OCI-M2 (cell line): Measurements from ENCODE around the gene RGN.
"Not testable (repeated sequence)": the region's sequence is repeated elsewhere in the genome, so short reads cannot be mapped to it uniquely, and the experiment has no call there.

ENCODE experiments used
- DNase-seq: peaks from one replicate; lab custom pipeline; 2025; ENCODE audit not compliant: unreplicated experiment; lab: John Stamatoyannopoulos, UW

The RGN gene

GRCh38 chrX:47078129-47079043 lies at the start of gene RGN:
Gene RGN, plus strand, starts transcription at chrX:47078443. Its CDS starts 2,702 bp downstream, at chrX:47081145.
- DNase-seq: no peak

DNA sequence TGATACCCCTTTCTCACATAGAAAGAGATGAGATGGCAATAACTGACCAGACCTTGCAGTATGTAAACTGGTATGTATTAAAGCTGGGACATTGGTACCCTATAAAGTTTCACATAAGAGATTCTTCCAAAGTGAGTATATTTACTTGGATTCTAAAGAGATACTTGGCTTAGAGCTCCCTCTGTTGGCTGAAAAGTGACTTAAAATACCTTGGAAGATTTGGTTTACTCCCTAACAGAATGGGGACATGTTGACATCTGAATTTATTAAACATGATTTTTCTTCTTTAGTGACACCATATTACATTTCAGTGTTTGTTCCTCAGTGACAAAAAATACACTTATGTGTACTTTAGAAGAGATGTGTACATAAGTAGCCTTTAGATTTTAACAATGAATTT lies 47.9 kb upstream of the RGN start:
- peak; percentile 20 for DNase-seq

- DNase-seq: no peak
These were observed 30.3 kb upstream of the RGN start for GRCh38 chrX:47047989-47048388.

GRCh38 chrX:47059142-47059874 lies 18.9 kb upstream of the RGN start:
- no peak for DNase-seq

DNA sequence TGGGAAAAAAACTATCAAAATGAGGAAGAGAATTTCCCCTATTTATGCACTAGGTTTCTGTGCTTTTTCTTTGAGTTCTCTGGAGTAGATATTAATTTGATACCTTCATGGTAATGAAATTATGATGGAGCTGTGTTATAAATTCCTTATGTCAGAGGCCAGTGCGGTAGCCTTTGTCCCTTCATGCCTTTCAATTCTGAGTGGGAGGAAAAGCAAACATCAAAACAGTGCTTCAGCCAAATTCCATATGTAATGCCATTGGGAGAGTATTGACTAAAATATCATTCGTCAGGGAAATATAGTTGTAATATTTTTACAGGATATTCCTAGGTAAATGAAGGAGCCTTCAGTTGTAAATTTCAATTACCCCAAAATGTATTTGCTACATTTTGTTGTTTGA lies 17.5 kb upstream of the RGN start:
- no peak for DNase-seq

DNA sequence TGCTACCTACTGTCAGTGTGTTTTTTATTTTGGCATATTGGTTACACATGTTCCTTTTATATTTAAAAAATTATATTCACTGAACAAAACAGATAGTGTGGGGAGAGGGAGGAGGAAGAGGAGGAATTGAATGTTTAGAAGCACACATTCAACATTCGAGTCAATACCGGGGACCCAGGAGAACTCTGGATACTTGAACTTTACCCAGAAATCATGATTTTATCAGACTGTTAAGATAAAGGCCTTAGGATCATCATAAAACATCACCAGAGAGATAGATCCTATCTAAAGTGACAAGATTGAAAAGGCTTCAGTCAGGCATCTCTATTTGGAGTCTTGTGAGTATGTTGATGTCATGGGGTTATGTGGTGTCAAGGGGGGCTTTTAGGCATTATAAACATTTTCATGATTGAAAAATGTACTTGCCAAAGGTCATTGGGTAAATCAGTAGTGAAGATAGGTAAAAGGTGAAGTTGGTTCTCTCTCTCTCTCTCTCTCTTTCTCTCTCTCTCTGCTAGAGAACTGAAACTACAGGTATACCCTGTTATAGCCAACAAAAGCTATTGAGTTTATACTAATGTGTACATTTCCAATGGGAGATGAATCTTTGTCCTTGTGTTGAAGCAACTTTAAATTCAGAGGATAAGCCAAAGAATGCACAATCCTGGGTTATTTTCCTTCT lies 16.9 kb upstream of the RGN start:
- no peak for DNase-seq

DNA sequence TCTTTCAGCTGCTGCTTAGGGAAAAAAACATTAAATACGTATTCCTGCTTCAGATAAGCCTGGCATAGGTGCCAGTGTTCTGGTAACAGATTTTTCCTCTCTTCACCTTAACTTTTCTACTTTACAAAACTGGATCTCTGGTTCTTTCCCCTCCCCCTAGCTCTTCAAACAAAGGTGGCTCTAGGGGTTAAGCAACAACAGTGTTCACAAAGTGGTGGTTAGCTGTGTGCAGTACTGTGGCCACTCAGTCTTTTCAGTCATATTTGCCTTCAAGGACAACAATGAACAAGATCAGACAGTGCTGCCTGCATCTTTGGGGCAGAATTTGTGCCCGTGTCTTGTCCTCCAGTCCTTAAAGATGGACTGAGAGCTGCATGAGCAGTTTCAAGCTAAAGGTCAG lies 15.1 kb upstream of the RGN start:
- no peak for DNase-seq

- DNase-seq: no peak
These were observed 10.0 kb upstream of the RGN start for GRCh38 chrX:47068214-47068613.

- no peak for DNase-seq
These were observed 9.5 kb upstream of the RGN start for GRCh38 chrX:47068720-47069119.

GRCh38 chrX:47080215-47080914 lies 2.1 kb downstream of the RGN start:
- DNase-seq: no peak

DNA sequence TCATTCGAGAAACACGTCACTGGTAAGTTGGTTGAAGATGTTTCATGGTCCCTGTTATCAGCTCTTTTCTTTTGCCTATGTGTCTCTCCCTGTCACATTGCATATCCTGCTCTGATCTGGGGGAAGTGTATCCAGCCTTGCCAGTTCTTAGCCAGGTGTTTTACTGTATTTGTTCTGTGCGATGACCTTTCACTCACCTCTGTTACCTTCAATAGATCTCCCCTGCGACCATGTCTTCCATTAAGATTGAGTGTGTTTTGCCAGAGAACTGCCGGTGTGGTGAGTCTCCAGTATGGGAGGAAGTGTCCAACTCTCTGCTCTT lies 2.6 kb downstream of the RGN start:
- no peak for DNase-seq

DNA sequence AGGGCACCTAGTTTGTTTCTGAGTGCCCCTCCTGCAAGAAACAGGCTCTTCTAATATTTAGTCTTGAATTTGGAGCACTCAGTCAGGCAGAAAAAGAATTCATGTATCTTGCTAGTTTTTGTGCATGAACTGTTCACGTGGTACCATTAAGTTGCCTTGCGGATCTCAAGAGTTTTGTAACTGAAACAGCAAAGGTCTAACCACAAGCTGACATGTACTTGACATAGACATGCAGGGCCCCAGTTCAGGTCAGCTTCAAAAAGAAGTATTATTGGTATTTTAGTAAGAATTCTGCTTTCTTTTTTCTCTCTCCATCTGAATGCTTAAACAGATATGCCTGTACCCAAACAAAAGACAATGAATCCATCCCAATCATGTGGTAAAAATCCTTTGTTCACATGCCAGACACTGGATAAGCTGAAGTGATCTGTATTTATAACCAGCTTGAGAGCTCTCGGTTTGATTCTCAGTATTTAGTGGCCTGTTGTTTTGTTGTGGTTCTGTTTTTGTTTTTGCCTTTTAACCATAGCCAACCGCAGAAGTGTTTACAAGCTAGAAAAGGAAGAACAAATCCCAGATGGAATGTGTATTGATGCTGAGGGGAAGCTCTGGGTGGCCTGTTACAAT lies 13.0 kb downstream of the RGN start:
- DNase-seq: no peak

DNA sequence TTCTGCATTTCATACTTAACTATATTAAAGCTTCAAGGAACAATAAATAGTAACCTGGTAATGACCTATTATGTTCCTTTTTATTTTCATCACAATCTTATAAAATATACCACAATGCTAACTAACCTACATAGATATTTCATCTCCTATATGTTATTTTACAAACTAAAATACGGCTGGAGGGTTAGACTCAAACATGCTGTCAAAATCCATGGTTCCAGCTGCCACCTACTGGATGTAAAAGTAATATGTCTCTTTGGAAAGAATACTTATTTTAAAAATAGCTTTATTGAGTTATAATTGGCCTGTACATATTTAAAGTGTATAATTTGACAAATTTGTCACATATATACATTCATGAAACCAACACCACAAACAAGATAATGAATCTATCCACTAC lies 15.0 kb downstream of the RGN start:
- DNase-seq: no peak

- DNase-seq: no peak
These were observed 15.6 kb downstream of the RGN start for GRCh38 chrX:47093860-47094259.

GRCh38 chrX:47097018-47097417 lies 18.8 kb downstream of the RGN start:
- no peak for DNase-seq

DNA sequence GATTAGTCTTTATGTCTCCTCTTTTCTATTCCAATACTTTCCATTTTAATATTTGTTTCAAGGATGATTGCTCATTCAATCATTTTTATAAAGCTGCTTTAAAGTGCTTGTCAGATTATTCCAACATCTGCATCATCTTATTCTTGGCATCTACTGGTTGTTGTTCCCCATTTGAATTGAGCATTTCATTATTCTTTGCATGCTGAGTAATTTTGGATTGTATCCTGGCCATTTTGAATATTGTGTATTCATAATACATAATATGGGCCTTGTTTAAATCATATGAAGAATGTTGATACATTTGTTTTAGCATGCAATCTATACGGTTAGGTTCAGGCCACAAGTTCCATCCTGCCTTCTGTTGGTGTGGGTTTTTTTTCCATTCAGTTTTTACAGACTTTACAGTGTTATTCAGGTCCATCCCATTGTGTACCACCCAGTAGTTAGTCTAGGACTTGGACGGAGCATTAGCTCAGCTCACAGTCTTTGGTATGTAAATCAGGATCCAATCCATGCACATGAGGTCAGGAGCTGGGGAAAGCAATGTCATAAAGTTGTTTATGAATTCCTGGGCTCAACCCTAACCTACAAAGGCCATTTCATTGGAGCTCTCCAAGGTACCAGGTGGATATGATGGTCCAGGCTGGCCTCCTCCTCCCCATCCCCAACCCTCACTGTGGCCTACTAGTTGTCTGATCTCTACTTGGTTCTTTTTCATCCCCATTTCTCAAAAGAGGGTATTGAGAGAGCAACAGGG lies 20.3 kb downstream of the RGN start:
- DNase-seq: no peak

DNA sequence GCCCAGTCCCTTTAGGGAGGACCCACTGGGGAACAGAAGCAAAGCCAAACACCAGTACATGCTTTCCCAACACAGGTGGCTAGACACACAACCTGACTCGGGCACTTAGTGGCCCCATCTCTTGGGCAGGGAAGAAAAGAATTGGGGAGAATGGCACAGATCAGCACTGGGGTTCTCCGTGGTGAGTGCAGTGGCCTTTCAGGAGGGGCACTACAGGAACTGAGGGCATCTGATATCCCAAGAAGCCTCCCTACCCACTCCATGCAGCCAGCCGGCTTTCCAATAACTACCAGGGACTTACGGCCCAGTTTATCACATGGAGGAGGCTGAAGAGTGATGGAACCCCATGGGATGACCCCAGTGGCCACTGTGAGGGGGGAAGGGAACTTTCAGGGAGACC lies 23.0 kb downstream of the RGN start:
- no peak for DNase-seq

DNA sequence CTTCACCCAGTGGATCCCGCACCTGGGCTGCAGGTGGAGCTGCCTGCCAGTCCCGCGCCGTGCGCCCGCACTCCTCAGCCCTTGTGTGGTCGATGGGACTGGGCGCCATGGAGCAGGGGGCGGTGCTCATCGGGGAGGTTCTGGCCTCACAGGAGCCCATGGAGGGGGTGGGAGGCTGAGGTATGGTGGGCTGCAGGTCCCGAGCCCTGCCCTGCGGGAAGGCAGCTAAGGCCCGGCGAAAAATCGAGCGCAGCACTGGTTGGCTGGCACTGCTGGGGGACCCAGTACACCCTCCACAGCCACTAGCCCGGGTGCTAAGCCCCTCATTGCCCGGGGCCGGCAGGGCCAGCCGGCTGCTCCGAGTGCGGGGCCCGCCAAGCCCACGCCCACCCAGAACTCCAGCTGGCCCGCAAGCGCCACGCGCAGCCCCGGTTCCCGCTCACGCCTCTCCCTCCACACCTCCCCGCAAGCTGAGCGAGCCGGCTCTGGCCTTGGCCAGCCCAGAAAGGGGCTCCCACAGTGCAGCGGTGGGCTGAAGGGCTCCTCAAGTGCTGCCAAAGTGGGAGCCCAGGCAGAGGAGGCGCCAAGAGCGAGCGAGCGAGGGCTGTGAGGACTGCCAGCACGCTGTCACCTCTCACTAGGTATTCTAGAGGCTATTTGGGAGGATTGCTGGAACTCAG lies 32.8 kb downstream of the RGN start:
- not testable (repeated sequence) for DNase-seq

- DNase-seq: no peak
These were observed 34.2 kb downstream of the RGN start for GRCh38 chrX:47112316-47112954.
